ENCODE data around the gene GDF7. TPM values are rescaled to one million over a fixed set of nuclear protein-coding genes. Genes with fewer than 3 reads are reported as not detected.

GDF7 gene
- total and polyA plus RNA-seq, 10 donors: 0.83 to 3.8 (median 1.9) TPM

- Histone ChIP-seq H3K27me3 (replicated peaks in 1 of 7) (no peaks in the 10 kb centered on the region), H3K27ac (peak overlapping the region; percentile 85 to 95 (median 90)), H3K4me1 (peaks cover 20 to 44% (median 36%) of the 10 kb centered on the region in 6 donors), H3K4me3 (peak overlapping the region in 7 of 8 donors; percentile 65 to 84 (median 74)), H3K36me3 (peaks cover 0 to 6% (median 0%) of the 10 kb centered on the region in 6 donors), H3K9me3 (no peaks in the 10 kb centered on the region)
- TF ChIP-seq POLR2AphosphoS5 (IDR thresholded peaks at IDR 0.05): no peak
- no peak for TF ChIP-seq POLR2A (IDR thresholded peaks at IDR 0.05)
- TF ChIP-seq, protein P1, sequence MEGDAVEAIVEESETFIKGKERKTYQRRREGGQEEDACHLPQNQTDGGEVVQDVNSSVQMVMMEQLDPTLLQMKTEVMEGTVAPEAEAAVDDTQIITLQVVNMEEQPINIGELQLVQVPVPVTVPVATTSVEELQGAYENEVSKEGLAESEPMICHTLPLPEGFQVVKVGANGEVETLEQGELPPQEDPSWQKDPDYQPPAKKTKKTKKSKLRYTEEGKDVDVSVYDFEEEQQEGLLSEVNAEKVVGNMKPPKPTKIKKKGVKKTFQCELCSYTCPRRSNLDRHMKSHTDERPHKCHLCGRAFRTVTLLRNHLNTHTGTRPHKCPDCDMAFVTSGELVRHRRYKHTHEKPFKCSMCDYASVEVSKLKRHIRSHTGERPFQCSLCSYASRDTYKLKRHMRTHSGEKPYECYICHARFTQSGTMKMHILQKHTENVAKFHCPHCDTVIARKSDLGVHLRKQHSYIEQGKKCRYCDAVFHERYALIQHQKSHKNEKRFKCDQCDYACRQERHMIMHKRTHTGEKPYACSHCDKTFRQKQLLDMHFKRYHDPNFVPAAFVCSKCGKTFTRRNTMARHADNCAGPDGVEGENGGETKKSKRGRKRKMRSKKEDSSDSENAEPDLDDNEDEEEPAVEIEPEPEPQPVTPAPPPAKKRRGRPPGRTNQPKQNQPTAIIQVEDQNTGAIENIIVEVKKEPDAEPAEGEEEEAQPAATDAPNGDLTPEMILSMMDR (IDR thresholded peaks at IDR 0.05 in 8 of 11, conservative IDR thresholded peaks at IDR 0.05 in 3 of 11): no peak
- 75 to 80% (median 79%) methylated on average over 7 of the region's 7 CpGs for WGBS, 5 donors
- no peak for DNase-seq
- intact Hi-C loops (cut with DNase I; ENCODE audit: low total_unique reads): no loop called here
Measured at GRCh38 chr2:20651731-20652099, 15.2 kb upstream of the GDF7 start.

- Histone ChIP-seq H3K4me3 (no peak overlapping the region), H3K4me1 (peaks cover 20 to 44% (median 36%) of the 10 kb centered on the region in 6 donors), H3K9me3 (no peaks in the 10 kb centered on the region), H3K36me3 (peaks cover 0 to 5% (median 0%) of the 10 kb centered on the region in 6 donors), H3K27me3 (replicated peaks in 1 of 7) (no peaks in the 10 kb centered on the region), H3K27ac (peak overlapping the region in 1 of 8 donors; percentile 94)
- intact Hi-C loops (cut with DNase I; ENCODE audit: low total_unique reads): no loop called here
- 95 to 98% (median 96%) methylated on average over 7 of the region's 7 CpGs for WGBS, 5 donors
- DNase-seq: peak; percentile 71
- TF ChIP-seq, protein P1 (IDR thresholded peaks at IDR 0.05 in 8 of 11, conservative IDR thresholded peaks at IDR 0.05 in 3 of 11): no peak
- TF ChIP-seq POLR2A (IDR thresholded peaks at IDR 0.05) (no peak), POLR2AphosphoS5 (IDR thresholded peaks at IDR 0.05) (no peak)
Measured at GRCh38 chr2:20652141-20652540, 14.8 kb upstream of the GDF7 start.

- WGBS, 5 donors: 75 to 94% (median 91%) methylated on average over 11 of the region's 11 CpGs
- H3K27ac ChIP-seq: no peak overlapping the region
- H3K4me3 ChIP-seq: no peak overlapping the region
- peaks cover 0 to 5% (median 0%) of the 10 kb centered on the region in 7 donors for H3K27me3 ChIP-seq (replicated peaks in 1 of 7)
- no peak for TF ChIP-seq POLR2A (IDR thresholded peaks at IDR 0.05)
- TF ChIP-seq, protein P1 (IDR thresholded peaks at IDR 0.05 in 8 of 11, conservative IDR thresholded peaks at IDR 0.05 in 3 of 11): no peak
- TF ChIP-seq POLR2AphosphoS5 (IDR thresholded peaks at IDR 0.05): no peak
- no peaks in the 10 kb centered on the region for H3K36me3 ChIP-seq
- H3K4me1 ChIP-seq: peaks cover 20 to 37% (median 33%) of the 10 kb centered on the region in 6 donors
- intact Hi-C loops (cut with DNase I; ENCODE audit: low total_unique reads): no loop called here
- H3K9me3 ChIP-seq: no peaks in the 10 kb centered on the region
- peak; percentile 78 for DNase-seq
Measured at GRCh38 chr2:20652673-20653575, 14.0 kb upstream of the GDF7 start.
